ENCODE results near the gene OR2V2. TPM values are rescaled to one million over a fixed set of nuclear protein-coding genes. Genes with fewer than 3 reads are reported as not detected.
"Not testable (repeated sequence)": the region's sequence is repeated elsewhere in the genome, so short reads cannot be mapped to it uniquely, and the experiment has no call there.

OR2V2 gene
- total RNA-seq, 1 donor from 2014 or later, result not detected

DNA sequence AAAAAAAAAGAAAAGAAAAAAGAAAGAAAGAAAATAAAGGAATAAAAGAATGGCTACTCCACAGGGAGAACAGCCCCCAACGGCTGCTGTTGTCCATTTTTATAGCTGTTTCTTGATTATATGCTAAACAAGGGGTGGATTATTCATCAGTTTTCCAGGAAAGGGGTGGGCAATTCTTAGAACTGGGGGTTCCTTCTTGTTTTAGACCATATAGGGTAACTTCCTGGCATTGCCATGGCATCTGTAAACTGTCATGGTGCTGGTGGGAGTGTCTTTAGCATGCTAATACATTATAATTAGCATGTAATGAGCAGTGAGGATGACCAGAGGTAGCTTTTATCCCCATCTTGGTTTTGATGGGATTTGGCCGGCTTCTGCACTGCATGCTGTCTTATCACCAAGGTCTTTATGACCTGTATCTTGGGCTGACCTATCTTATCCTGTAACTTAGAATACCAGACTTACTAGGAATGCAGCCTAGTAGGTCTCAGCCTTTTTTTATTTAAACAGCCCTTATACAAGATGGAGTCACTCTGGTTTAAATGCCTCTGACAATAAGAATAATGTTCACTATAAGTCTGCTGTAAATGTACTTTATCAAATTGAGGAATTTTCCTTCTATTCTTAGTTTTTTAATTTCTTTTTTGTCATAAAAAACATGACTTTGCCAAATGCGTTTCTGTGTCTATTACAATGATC, 29.0 kb downstream of the OR2V2 start:
- Mint-ChIP-seq H3K36me3 (ENCODE audit: low read depth, unreplicated experiment) (no peaks in the 10 kb centered on the region), H3K9me3 (ENCODE audit: unreplicated experiment) (no peaks in the 10 kb centered on the region), H3K4me1 (ENCODE audit: low read depth, unreplicated experiment) (no peaks in the 10 kb centered on the region), H3K27ac (ENCODE audit: unreplicated experiment) (no peak overlapping the region), H3K27me3 (ENCODE audit: low read depth, unreplicated experiment) (peaks cover 14% of the 10 kb centered on the region), H3K4me3 (ENCODE audit: unreplicated experiment) (no peak overlapping the region)
- Histone ChIP-seq H3K36me3 (ENCODE audit: insufficient read depth, low read length) (no peaks in the 10 kb centered on the region), H2AFZ (ENCODE audit: low read depth, low read length) (no peak overlapping the region), H3K9ac (ENCODE audit: low read length) (no peak overlapping the region), H4K20me1 (ENCODE audit: insufficient read depth, low read length) (no peaks in the 10 kb centered on the region), H3K9me3 (ENCODE audit: insufficient read depth, low read depth, low read length) (no peaks in the 10 kb centered on the region), H3K27me3 (ENCODE audit: insufficient read depth, low read length) (peaks cover 14% of the 10 kb centered on the region), H3K4me2 (ENCODE audit: low read length) (no peak overlapping the region), H3K4me3 (ENCODE audit: insufficient read depth, low read depth, low read length) (no peak overlapping the region), H3K4me1 (ENCODE audit: insufficient read depth, low read length) (no peaks in the 10 kb centered on the region), H3K79me2 (ENCODE audit: insufficient read depth, low read length) (no peaks in the 10 kb centered on the region), H3K27ac (ENCODE audit: low read depth, low read length) (no peak overlapping the region)
- FAIRE-seq (no peak), DNase-seq (ENCODE audit: low read depth) (no peak)
- TF ChIP-seq EZH2 (IDR thresholded peaks at IDR 0.05; ENCODE audit: insufficient read depth, low read length), result no peak
- TF ChIP-seq, protein P1, sequence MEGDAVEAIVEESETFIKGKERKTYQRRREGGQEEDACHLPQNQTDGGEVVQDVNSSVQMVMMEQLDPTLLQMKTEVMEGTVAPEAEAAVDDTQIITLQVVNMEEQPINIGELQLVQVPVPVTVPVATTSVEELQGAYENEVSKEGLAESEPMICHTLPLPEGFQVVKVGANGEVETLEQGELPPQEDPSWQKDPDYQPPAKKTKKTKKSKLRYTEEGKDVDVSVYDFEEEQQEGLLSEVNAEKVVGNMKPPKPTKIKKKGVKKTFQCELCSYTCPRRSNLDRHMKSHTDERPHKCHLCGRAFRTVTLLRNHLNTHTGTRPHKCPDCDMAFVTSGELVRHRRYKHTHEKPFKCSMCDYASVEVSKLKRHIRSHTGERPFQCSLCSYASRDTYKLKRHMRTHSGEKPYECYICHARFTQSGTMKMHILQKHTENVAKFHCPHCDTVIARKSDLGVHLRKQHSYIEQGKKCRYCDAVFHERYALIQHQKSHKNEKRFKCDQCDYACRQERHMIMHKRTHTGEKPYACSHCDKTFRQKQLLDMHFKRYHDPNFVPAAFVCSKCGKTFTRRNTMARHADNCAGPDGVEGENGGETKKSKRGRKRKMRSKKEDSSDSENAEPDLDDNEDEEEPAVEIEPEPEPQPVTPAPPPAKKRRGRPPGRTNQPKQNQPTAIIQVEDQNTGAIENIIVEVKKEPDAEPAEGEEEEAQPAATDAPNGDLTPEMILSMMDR (IDR thresholded peaks at IDR 0.05; ENCODE audit: insufficient read depth, low read depth, low read length), result no peak

DNA sequence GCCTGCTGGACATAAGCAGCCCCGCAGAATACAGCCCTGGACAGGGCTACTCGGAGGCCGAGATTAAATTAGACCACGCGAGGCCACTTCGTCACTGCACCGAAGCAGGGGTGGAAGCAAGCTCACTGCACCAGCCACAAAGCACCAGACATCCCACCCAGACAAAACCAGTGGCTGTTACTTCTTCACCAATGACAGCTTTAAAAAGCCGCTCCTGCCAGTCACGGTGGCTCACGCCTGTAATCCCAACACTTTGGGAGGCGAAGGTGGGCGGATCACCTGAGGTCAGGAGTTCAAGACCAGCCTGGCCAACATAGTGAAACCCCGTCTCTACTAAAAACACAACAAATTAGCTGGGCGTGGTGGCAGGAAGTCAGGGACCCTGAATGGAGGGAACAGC, 30.2 kb downstream of the OR2V2 start:
- not testable (repeated sequence) for H4K20me1 ChIP-seq (ENCODE audit: insufficient read depth, low read length); H3K27me3 Mint-ChIP-seq (ENCODE audit: low read depth, unreplicated experiment); H3K9ac ChIP-seq (ENCODE audit: low read length); H3K36me3 Mint-ChIP-seq (ENCODE audit: low read depth, unreplicated experiment); DNase-seq (ENCODE audit: low read depth); H3K4me3 Mint-ChIP-seq (ENCODE audit: unreplicated experiment); H3K36me3 ChIP-seq (ENCODE audit: insufficient read depth, low read length); H3K4me2 ChIP-seq (ENCODE audit: low read length); FAIRE-seq; H3K27ac ChIP-seq (ENCODE audit: low read depth, low read length); H3K9me3 Mint-ChIP-seq (ENCODE audit: unreplicated experiment); H3K4me1 ChIP-seq (ENCODE audit: insufficient read depth, low read length); H2AFZ ChIP-seq (ENCODE audit: low read depth, low read length); H3K27ac Mint-ChIP-seq (ENCODE audit: unreplicated experiment); H3K9me3 ChIP-seq (ENCODE audit: insufficient read depth, low read depth, low read length); H3K79me2 ChIP-seq (ENCODE audit: insufficient read depth, low read length); H3K4me1 Mint-ChIP-seq (ENCODE audit: low read depth, unreplicated experiment); H3K4me3 ChIP-seq (ENCODE audit: insufficient read depth, low read depth, low read length)
- peaks cover 13% of the 10 kb centered on the region for H3K27me3 ChIP-seq (ENCODE audit: insufficient read depth, low read length)

DNA sequence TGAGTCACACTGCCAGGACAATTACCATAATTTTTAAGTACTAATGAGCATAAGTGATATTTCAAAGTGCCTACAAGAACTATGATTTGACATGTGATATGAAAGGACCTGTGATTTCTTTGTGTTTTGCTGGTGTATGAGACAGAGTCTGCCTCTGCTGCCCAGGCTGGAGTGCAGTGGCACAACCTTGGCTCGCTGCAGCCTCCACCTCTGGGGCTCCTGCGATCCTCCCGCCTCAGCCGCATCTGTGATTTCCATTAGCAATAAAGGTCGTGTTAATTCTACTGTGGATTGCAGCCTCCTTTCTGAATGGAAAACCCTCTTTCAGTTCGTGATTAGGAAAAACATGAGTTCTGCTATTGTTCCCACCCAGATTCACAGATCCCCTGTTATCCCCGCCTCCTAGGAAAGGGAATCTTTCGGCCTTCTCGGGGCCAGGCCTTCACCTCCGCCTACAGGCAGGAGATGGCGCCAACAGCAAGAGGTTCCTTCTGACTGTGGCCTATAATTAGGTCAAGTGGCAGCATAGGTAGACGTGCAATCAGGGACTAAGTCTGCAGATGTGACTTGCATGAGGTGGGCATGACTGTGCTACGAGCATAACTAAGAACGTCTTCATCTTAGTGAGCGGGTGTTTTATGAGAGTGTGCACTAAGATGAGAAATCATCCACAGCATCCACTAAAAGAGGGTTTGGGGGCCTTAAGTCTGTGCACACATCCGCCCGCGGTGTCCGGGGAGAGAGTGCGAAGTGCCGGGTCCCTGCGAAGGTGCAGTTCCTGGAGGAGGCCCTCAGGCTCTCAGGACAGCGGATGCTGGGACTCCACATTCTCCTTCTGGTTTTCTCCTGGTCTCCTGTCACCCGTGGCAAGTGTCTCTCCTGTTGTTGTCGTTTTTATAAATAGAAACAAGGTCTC, 34.5 kb downstream of the OR2V2 start:
- H3K4me3 Mint-ChIP-seq (ENCODE audit: unreplicated experiment), result peak overlapping the region; percentile 14
- Histone ChIP-seq H3K79me2 (ENCODE audit: insufficient read depth, low read length) (no peaks in the 10 kb centered on the region), H3K27ac (ENCODE audit: low read depth, low read length) (no peak overlapping the region), H3K36me3 (ENCODE audit: insufficient read depth, low read length) (no peaks in the 10 kb centered on the region), H4K20me1 (ENCODE audit: insufficient read depth, low read length) (no peaks in the 10 kb centered on the region), H2AFZ (ENCODE audit: low read depth, low read length) (peak overlapping the region; percentile 21), H3K27me3 (ENCODE audit: insufficient read depth, low read length) (peaks cover 3% of the 10 kb centered on the region), H3K9ac (ENCODE audit: low read length) (no peak overlapping the region), H3K4me2 (ENCODE audit: low read length) (no peak overlapping the region), H3K4me3 (ENCODE audit: insufficient read depth, low read depth, low read length) (no peak overlapping the region), H3K4me1 (ENCODE audit: insufficient read depth, low read length) (no peaks in the 10 kb centered on the region), H3K9me3 (ENCODE audit: insufficient read depth, low read depth, low read length) (no peaks in the 10 kb centered on the region)
- DNase-seq (ENCODE audit: low read depth), result peak; percentile 43
- FAIRE-seq, result no peak
- peaks cover 2% of the 10 kb centered on the region for H3K4me1 Mint-ChIP-seq (ENCODE audit: low read depth, unreplicated experiment)
- no peak for TF ChIP-seq EZH2 (IDR thresholded peaks at IDR 0.05; ENCODE audit: insufficient read depth, low read length)
- TF ChIP-seq, protein P1 (IDR thresholded peaks at IDR 0.05; ENCODE audit: insufficient read depth, low read depth, low read length), result peak; percentile 56
- no peaks in the 10 kb centered on the region for H3K36me3 Mint-ChIP-seq (ENCODE audit: low read depth, unreplicated experiment)
- H3K27me3 Mint-ChIP-seq (ENCODE audit: low read depth, unreplicated experiment), result no peaks in the 10 kb centered on the region
- H3K9me3 Mint-ChIP-seq (ENCODE audit: unreplicated experiment), result no peaks in the 10 kb centered on the region
- H3K27ac Mint-ChIP-seq (ENCODE audit: unreplicated experiment), result no peak overlapping the region
